ENCODE results near the gene GPR151. TPM values are rescaled to one million over a fixed set of nuclear protein-coding genes. Genes with fewer than 3 reads are reported as not detected.

GPR151 gene
- total and polyA plus RNA-seq, 2 of the 8 experiments (the other 6 are each of a cell fraction or from before 2014, with no cell fraction given): 0.03 TPM; not detected in 1

DNA sequence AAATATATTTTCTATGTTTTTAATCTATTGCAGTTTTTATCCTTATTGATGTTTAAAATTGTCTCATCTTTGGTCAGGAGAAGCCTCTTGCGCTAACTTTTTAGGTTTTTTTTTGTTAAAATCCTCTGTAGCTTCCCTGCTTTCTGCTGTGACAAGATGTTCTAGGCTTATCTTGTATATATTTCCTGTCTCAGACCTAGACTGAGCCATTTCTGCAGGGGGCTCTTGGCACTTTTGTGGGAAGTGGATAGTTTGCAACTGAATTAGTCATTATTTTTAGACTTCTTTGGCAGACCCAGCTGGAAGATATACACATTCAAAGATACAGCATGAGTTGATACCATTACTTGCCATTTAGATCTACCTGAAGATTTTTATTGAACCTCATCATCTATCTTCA lies 40.1 kb downstream of the GPR151 start:
- no peak overlapping the region for H2BK120ac ChIP-seq (replicated peaks; ENCODE audit: low read depth, low read length)
- H3K79me1 ChIP-seq (ENCODE audit: low read depth, low read length): no peaks in the 10 kb centered on the region
- H4K8ac ChIP-seq (ENCODE audit: extremely low read depth, insufficient read depth, low read length): no peak overlapping the region
- no peak overlapping the region for H2AFZ ChIP-seq (ENCODE audit: low read length)
- no peak for DNase-seq (ENCODE audit: low read depth in 1 of 2, low spot score in 2 of 2)
- no peaks in the 10 kb centered on the region for H3K23me2 ChIP-seq (ENCODE audit: low read depth, low read length)
- H3K4me1 ChIP-seq (replicated peaks in 1 of 4; ENCODE audit: control insufficient read depth in 3 of 4, insufficient read depth in 4 of 4, low read length in 3 of 4): no peaks in the 10 kb centered on the region
- FAIRE-seq: no peak
- ChIA-PET CTCF (ENCODE audit: partially characterized antibody) (no interaction called here), POLR2A (ENCODE audit: partially characterized antibody) (interaction anchor here (1.4 kb wide), 1 partner anchor 15 kb away, joined by 5 read pairs; no protein-coding TSS in a partner anchor)
- H2BK12ac ChIP-seq (ENCODE audit: low read depth, low read length): no peak overlapping the region
- no peak overlapping the region for H3K18ac ChIP-seq (ENCODE audit: extremely low read depth, low read length)
- H2BK20ac ChIP-seq (ENCODE audit: low read length): no peak overlapping the region
- H3K4me2 ChIP-seq (ENCODE audit: insufficient read depth in 1 of 2, low read depth in 2 of 2, low read length in 2 of 2): no peak overlapping the region
- H2BK5ac ChIP-seq (ENCODE audit: low read depth, low read length): no peak overlapping the region
- no peaks in the 10 kb centered on the region for H3K27me3 ChIP-seq (replicated peaks in 1 of 4; ENCODE audit: control insufficient read depth in 3 of 4, extremely low read depth in 1 of 4, insufficient read depth in 3 of 4, low read length in 3 of 4)
- no peak overlapping the region for H2AK5ac ChIP-seq (ENCODE audit: low read depth, low read length)
- no peak overlapping the region for H3K9ac ChIP-seq (replicated peaks in 1 of 4; ENCODE audit: extremely low read depth in 1 of 4, low read depth in 3 of 4, low read length in 3 of 4)
- no peak overlapping the region for H3K4me3 ChIP-seq (ENCODE audit: extremely low read depth in 1 of 4, insufficient read depth in 2 of 4, low read depth in 3 of 4, low read length in 4 of 4)
- no peak overlapping the region for H3K56ac ChIP-seq (replicated peaks; ENCODE audit: insufficient read length, low read depth, low read length)
- no peak overlapping the region for H3K23ac ChIP-seq (ENCODE audit: insufficient read length)
- H3K79me2 ChIP-seq (ENCODE audit: control insufficient read depth in 1 of 2, insufficient read depth in 2 of 2, low read length in 2 of 2): 0 out of 4 replicates have a peak, but pooled peaks cover 0 to 10% of the 10 kb centered on the region in 2 experiments
- 94% methylated on average over 1 of the region's 1 CpG; no CpG with 5 or more reads in 1 of the 2 experiments for WGBS, 2 experiments (ENCODE audit: extremely low coverage in 1 of 2, insufficient coverage in 1 of 2, insufficient read length in 1 of 2, insufficient replicate concordance in 2 of 2, low coverage in 1 of 2, low lambda C conversion rate in 2 of 2, missing lambda C conversion rate in 1 of 2)
- no peak overlapping the region for H4K5ac ChIP-seq (ENCODE audit: insufficient read length, low read depth, low read length)
- H4K20me1 ChIP-seq (replicated peaks in 1 of 2; ENCODE audit: control insufficient read depth in 1 of 2, insufficient read depth in 2 of 2, low read length in 2 of 2): peaks cover 1 to 2% of the 10 kb centered on the region in 2 experiments
- no peaks in the 10 kb centered on the region for H3K9me3 ChIP-seq (ENCODE audit: insufficient read depth in 2 of 2, low read depth in 1 of 2, low read length in 1 of 2)
- no peak overlapping the region for H3K27ac ChIP-seq (ENCODE audit: low read depth, low read length)
- H3K14ac ChIP-seq (ENCODE audit: insufficient read length): no peak overlapping the region
- H2BK15ac ChIP-seq (ENCODE audit: low read length): no peak overlapping the region
- peaks cover 13 to 74% (median 37%) of the 10 kb centered on the region in 4 experiments for H3K36me3 ChIP-seq (ENCODE audit: control insufficient read depth in 2 of 4, insufficient read depth in 4 of 4, low read length in 3 of 4)
- no peak overlapping the region for H4K91ac ChIP-seq (replicated peaks; ENCODE audit: insufficient read length, low read length)
- no peak overlapping the region for H3K4ac ChIP-seq (replicated peaks; ENCODE audit: insufficient read length, low read depth, low read length)
- TF ChIP-seq JUND (IDR thresholded peaks at IDR 0.05; ENCODE audit: low read length) (no peak), BACH1 (IDR thresholded peaks at IDR 0.05; ENCODE audit: low read length) (no peak), CHD2 (IDR thresholded peaks at IDR 0.05; ENCODE audit: low read length) (no peak), RBBP5 (IDR thresholded peaks at IDR 0.05; ENCODE audit: borderline replicate concordance, low read depth, low read length) (no peak), JUN (IDR thresholded peaks at IDR 0.05; ENCODE audit: low read depth, low read length) (no peak), SAP30 (IDR thresholded peaks at IDR 0.05; ENCODE audit: insufficient read depth, insufficient replicate concordance, low read length) (no peak), SIN3A (conservative IDR thresholded peaks at IDR 0.05 in 1 of 2, IDR thresholded peaks at IDR 0.05 in 1 of 2; ENCODE audit: low read depth in 1 of 2, low read length in 2 of 2) (no peak), NRF1 (IDR thresholded peaks at IDR 0.05; ENCODE audit: low read depth, low read length) (no peak), CREB1 (IDR thresholded peaks at IDR 0.05) (no peak), GABPA (IDR thresholded peaks at IDR 0.05; ENCODE audit: borderline replicate concordance, insufficient read depth, low read length) (no peak), SUZ12 (IDR thresholded peaks at IDR 0.05; ENCODE audit: low read length) (no peak), SP1 (IDR thresholded peaks at IDR 0.05; ENCODE audit: low read depth, low read length) (no peak), ASH2L (IDR thresholded peaks at IDR 0.05; ENCODE audit: low read length) (no peak), EZH2 (IDR thresholded peaks at IDR 0.05; ENCODE audit: low read depth, low read length, severe bottlenecking) (no peak)
- TF ChIP-seq, protein P1, sequence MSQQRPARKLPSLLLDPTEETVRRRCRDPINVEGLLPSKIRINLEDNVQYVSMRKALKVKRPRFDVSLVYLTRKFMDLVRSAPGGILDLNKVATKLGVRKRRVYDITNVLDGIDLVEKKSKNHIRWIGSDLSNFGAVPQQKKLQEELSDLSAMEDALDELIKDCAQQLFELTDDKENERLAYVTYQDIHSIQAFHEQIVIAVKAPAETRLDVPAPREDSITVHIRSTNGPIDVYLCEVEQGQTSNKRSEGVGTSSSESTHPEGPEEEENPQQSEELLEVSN (IDR thresholded peaks at IDR 0.05): no peak
